ENCODE measurements around the gene ZNF8. TPM values are rescaled to one million over a fixed set of nuclear protein-coding genes. Genes with fewer than 3 reads are reported as not detected.

The ZNF8 gene
- total and polyA plus RNA-seq, 10 of the 15 experiments (the other 5 are each of a cell fraction or from before 2014, with no cell fraction given): 0.46 to 5.4 (median 2.6) TPM

DNA sequence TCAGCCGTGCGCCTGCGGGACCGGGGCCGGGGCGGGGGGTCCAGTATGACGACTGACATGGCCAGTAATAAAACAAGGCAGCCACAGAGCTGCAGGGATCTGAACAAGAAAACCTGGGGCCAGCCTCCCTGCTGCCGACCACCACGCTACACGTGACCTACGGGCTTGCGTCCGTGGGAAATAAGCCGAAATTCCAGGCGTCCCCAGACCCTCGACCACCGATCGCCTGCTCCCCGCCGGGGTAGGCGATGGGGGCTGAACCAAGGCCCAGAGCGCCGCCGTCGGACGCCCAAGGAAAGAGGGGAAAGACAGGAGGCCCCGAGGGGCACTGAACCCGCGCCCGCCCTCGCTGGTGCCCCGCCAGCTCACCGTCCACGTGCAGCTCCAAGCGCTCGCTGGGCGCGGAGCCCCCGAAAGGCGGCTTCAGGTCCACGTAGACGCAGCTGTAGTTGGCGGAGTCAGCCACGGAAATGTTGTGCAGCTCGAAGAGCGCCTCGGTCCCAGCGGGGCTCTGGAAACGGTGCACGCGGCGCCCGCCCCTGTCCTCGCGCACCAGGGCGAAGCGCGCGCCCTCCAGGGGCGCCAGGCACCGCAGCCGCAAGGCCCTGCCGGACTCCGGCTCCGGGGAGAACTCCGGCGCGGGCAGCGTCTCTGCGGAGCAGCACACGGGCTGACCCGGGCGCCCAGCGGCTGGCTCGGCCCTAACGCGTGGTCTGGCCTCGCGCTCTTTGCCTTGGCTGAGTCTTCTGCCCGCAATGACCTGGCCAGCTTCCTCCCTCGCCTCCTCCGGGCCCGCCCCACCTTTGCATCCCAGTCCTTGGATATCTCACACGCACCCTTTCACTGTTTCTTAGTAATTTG, 71.5 kb downstream of the ZNF8 start:
- no peak overlapping the region for H3K4me3 ChIP-seq
- H3K79me2 ChIP-seq (ENCODE audit: control insufficient read depth, insufficient read depth, low read length): no peaks in the 10 kb centered on the region; the same call in 1 of the 2 replicates
- H3K27me3 ChIP-seq (replicated peaks in 1 of 2; ENCODE audit: control insufficient read depth in 2 of 2, insufficient read depth in 2 of 2, low read length in 1 of 2): no peaks in the 10 kb centered on the region
- FAIRE-seq (no peak), ATAC-seq (no peak), DNase-seq (ENCODE audit: low read depth, low spot score) (no peak)
- ChIA-PET SMC1A (ENCODE audit: uncharacterized antibody, unreplicated experiment) (no interaction called here), CTCF (no interaction called here), POLR2A (interaction anchor here (1.6 kb wide), 1 partner anchor 13 kb away, joined by 9 read pairs; the partner anchor contains the start of gene ZNF497), RAD21 (ENCODE audit: unreplicated experiment) (interaction anchor here (3.6 kb wide), 1 partner anchor 12 kb away, joined by 18 read pairs; the partner anchor contains the start of gene ZNF497)
- no peaks in the 10 kb centered on the region for H4K20me1 ChIP-seq (ENCODE audit: control insufficient read depth, insufficient read depth)
- no peaks in the 10 kb centered on the region for H3K9me3 ChIP-seq (replicated peaks; ENCODE audit: control insufficient read depth, insufficient read depth, low read length)
- H3K9ac ChIP-seq (ENCODE audit: control insufficient read depth, insufficient read depth, low read length): no peak overlapping the region; the same call in 1 of the 2 replicates
- H2AFZ ChIP-seq (ENCODE audit: control insufficient read depth, low read depth, low read length): no peak overlapping the region
- 0 out of 2 replicates have a peak, but pooled peaks cover 3% of the 10 kb centered on the region for H3K4me1 ChIP-seq (ENCODE audit: control insufficient read depth, insufficient read depth, low read length)
- no TSS peak for BruUV-seq (replicated peaks)
- intact Hi-C loops (cut with micrococcal nuclease; ENCODE audit: unreplicated experiment) (no loop called here), in situ Hi-C loops (cut with MboI) (no loop called here)
- 78% methylated on average over 64 of the region's 84 CpGs for WGBS (ENCODE audit: insufficient coverage, insufficient replicate concordance, low lambda C conversion rate, missing lambda C conversion rate)
- no peaks in the 10 kb centered on the region for H3K36me3 ChIP-seq (ENCODE audit: control insufficient read depth in 2 of 2, insufficient read depth in 2 of 2, low read length in 1 of 2)
- TF ChIP-seq DPF2 (IDR thresholded peaks at IDR 0.05): no peak
- peak in 1 of 2 experiments; percentile 29; a peak in 1 of 4 replicates for TF ChIP-seq BHLHE40 (IDR thresholded peaks at IDR 0.05; ENCODE audit: borderline replicate concordance in 1 of 2, low read depth in 2 of 2, low read length in 1 of 2)
- no peak for TF ChIP-seq SMAD5 (IDR thresholded peaks at IDR 0.05; ENCODE audit: low read depth)
- TF ChIP-seq IKZF1 (conservative IDR thresholded peaks at IDR 0.05): peak; percentile 12; the same call in 1 of the 2 replicates
- TF ChIP-seq, protein P1, sequence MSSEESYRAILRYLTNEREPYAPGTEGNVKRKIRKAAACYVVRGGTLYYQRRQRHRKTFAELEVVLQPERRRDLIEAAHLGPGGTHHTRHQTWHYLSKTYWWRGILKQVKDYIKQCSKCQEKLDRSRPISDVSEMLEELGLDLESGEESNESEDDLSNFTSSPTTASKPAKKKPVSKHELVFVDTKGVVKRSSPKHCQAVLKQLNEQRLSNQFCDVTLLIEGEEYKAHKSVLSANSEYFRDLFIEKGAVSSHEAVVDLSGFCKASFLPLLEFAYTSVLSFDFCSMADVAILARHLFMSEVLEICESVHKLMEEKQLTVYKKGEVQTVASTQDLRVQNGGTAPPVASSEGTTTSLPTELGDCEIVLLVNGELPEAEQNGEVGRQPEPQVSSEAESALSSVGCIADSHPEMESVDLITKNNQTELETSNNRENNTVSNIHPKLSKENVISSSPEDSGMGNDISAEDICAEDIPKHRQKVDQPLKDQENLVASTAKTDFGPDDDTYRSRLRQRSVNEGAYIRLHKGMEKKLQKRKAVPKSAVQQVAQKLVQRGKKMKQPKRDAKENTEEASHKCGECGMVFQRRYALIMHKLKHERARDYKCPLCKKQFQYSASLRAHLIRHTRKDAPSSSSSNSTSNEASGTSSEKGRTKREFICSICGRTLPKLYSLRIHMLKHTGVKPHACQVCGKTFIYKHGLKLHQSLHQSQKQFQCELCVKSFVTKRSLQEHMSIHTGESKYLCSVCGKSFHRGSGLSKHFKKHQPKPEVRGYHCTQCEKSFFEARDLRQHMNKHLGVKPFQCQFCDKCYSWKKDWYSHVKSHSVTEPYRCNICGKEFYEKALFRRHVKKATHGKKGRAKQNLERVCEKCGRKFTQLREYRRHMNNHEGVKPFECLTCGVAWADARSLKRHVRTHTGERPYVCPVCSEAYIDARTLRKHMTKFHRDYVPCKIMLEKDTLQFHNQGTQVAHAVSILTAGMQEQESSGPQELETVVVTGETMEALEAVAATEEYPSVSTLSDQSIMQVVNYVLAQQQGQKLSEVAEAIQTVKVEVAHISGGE (CRISPR knock-in tag; IDR thresholded peaks at IDR 0.05): no peak
- TF ChIP-seq, protein P2, sequence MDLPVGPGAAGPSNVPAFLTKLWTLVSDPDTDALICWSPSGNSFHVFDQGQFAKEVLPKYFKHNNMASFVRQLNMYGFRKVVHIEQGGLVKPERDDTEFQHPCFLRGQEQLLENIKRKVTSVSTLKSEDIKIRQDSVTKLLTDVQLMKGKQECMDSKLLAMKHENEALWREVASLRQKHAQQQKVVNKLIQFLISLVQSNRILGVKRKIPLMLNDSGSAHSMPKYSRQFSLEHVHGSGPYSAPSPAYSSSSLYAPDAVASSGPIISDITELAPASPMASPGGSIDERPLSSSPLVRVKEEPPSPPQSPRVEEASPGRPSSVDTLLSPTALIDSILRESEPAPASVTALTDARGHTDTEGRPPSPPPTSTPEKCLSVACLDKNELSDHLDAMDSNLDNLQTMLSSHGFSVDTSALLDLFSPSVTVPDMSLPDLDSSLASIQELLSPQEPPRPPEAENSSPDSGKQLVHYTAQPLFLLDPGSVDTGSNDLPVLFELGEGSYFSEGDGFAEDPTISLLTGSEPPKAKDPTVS (IDR thresholded peaks at IDR 0.05; ENCODE audit: low read depth, low read length): no peak
- H3K4me2 ChIP-seq (ENCODE audit: control insufficient read depth, insufficient read depth): peak overlapping the region; percentile 13; the same call in 1 of the 2 replicates
- no peak overlapping the region for H3K27ac ChIP-seq (ENCODE audit: control insufficient read depth, insufficient read depth)

Measured in GM12878 (cell line).